Heart left ventricle (tissue), 11 donors: ENCODE data around the gene FLVCR1. TPM values are rescaled to one million over a fixed set of nuclear protein-coding genes. Genes with fewer than 3 reads are reported as not detected.

ENCODE experiments used
- polyA plus RNA-seq, 2 donors: library from polyadenylated mRNA; stranded (reverse); fragments of 200-250 nt; gene quantifications; one replicate each; pipeline ENCODE4 v1.2.3, GENCODE V29; 2013
- total RNA-seq, 9 donors: library from RNA; depleted of rRNA in 2 of 9; stranded (reverse); fragments of >200 nt in 2 of 9; fragmentation: NEBNext Ultra II Directional in 3 of 9; extraction: Animal tissue kit (Norgen Biotek cat#: 25700) in 3 of 9; gene quantifications; one replicate each; pipeline versions ENCODE4 v1.1.0 to v1.2.4, GENCODE V29; 2016 to 2023
- donor health status: ischemic (EF 13 %, LVEDD 7.1; RV severe dilation, severe dysfunction).
- donor health status: healthy with polysubstance abuse.
- donor health status: DM: no; HTN: yes; CAD: no.
- donor health status: DM: no; HTN: no; CAD: no.
- donor health status: ischemic (EF 25% LVEDD 5.7; RV mildly dilated, moderate dysfunction).
- donor health status: healthy.
- donor health status: DM: yes; HTN: yes; CAD: no.
- donor health status: PGD.
- donor health status: nonischemic (EF 23%, LVEDD 6.1; RV moderate dilation, normal function).

FLVCR1 gene
- total and polyA plus RNA-seq, 11 donors = 0.44 to 3.0 (median 2.4) TPM

Other genes with a start within 250 kb of the FLVCR1 start
- 10 to 100 TPM in 5 of 9 donors, 1 to 10 TPM in 4; 4.6 to 49.0 (median 11.0) TPM for gene ATF3, start 249.5 kb upstream of the FLVCR1 start, total RNA-seq
- 10 to 100 TPM; 17.8 to 74.5 TPM for gene ATF3, start 249.5 kb upstream of the FLVCR1 start, polyA plus RNA-seq
- gene BATF3, start 158.4 kb upstream of the FLVCR1 start, total RNA-seq = 1 to 10 TPM in 4 of 9 donors, under 1 TPM in 4, not detected in 1; 0.50 to 8.9 (median 1.2) TPM
- gene BATF3, start 158.4 kb upstream of the FLVCR1 start, polyA plus RNA-seq = 1 to 10 TPM in 1 of 2 donors, under 1 TPM in 1; 0.69 to 1.4 TPM
- 10 to 100 TPM; 22.6 to 33.3 (median 24.9) TPM for gene NSL1, start 66.5 kb upstream of the FLVCR1 start, total RNA-seq
- 10 to 100 TPM in 1 of 2 donors, 1 to 10 TPM in 1; 9.8 to 38.0 TPM for gene NSL1, start 66.5 kb upstream of the FLVCR1 start, polyA plus RNA-seq
- gene TATDN3, start 66.4 kb upstream of the FLVCR1 start, total RNA-seq = 10 to 100 TPM; 20.2 to 30.3 (median 24.7) TPM
- 10 to 100 TPM; 18.2 to 24.1 TPM for gene TATDN3, start 66.4 kb upstream of the FLVCR1 start, polyA plus RNA-seq
- gene SPATA45, start 10.6 kb upstream of the FLVCR1 start, total RNA-seq = not detected
- gene SPATA45, start 10.6 kb upstream of the FLVCR1 start, polyA plus RNA-seq = not detected
- 1 to 10 TPM in 1 of 9 donors, under 1 TPM in 7, not detected in 1; 0.20 to 2.6 (median 0.63) TPM for gene VASH2, start 92.3 kb downstream of the FLVCR1 start, total RNA-seq
- gene VASH2, start 92.3 kb downstream of the FLVCR1 start, polyA plus RNA-seq = under 1 TPM; 0.19 to 0.51 TPM
- gene ANGEL2, start 157.6 kb downstream of the FLVCR1 start, total RNA-seq = 10 to 100 TPM; 10.8 to 26.6 (median 15.4) TPM
- gene ANGEL2, start 157.6 kb downstream of the FLVCR1 start, polyA plus RNA-seq = 10 to 100 TPM in 1 of 2 donors, 1 to 10 TPM in 1; 9.2 to 10.6 TPM
- gene RPS6KC1, start 193.0 kb downstream of the FLVCR1 start, total RNA-seq = 10 to 100 TPM in 6 of 9 donors, 1 to 10 TPM in 3; 8.3 to 15.6 (median 10.9) TPM
- 10 to 100 TPM in 1 of 2 donors, 1 to 10 TPM in 1; 3.0 to 10.1 TPM for gene RPS6KC1, start 193.0 kb downstream of the FLVCR1 start, polyA plus RNA-seq